HAP-1 (cell line): Measurements from ENCODE around the gene POLR3C.
"Not testable (repeated sequence)": the region's sequence is repeated elsewhere in the genome, so short reads cannot be mapped to it uniquely, and the experiment has no call there.

Source experiments
- DNase-seq, 2 experiments: peaks; one replicate each; pipeline ENCODE4 v3.0.0-alpha.2; 2016 to 2020; ENCODE audit warnings: low spot score in 2 of 2
- H3K27me3 ChIP-seq: fragments of 250-450 bp; sonication (Bioruptor Pico); 2 replicates; pipeline ENCODE4 v1.5.1; 2020; ENCODE audit warnings: low read depth, mild to moderate bottlenecking, moderate library complexity
- H3K36me3 ChIP-seq: fragments of 250-450 bp; sonication (Bioruptor Pico); replicated peaks from 2 replicates; pipeline ENCODE4 v1.5.1; 2020; ENCODE audit warnings: mild to moderate bottlenecking
- H3K4me1 ChIP-seq: fragments of 250-450 bp; sonication (Bioruptor Pico); 2 replicates; pipeline ENCODE4 v1.5.1; 2020; ENCODE audit warnings: mild to moderate bottlenecking
- H3K4me3 ChIP-seq: fragments of 250-450 bp; sonication (Bioruptor Pico); 2 replicates; pipeline ENCODE4 v1.5.1; 2020; ENCODE audit warnings: mild to moderate bottlenecking, moderate library complexity
- H3K9me3 ChIP-seq: fragments of 250-450 bp; sonication (Bioruptor Pico); 2 replicates; pipeline ENCODE4 v1.5.1; 2020; ENCODE audit warnings: mild to moderate bottlenecking, moderate library complexity
- in situ Hi-C: fragments of 300-500 bp; cut with MboI; formaldehyde crosslinking; loops from 3 replicates; pipeline ENCODE4 v1.14.3; 2020; ENCODE audit warnings: low sequenced_read_pairs, inconsistent platforms, mixed read lengths

Gene POLR3C

DNA sequence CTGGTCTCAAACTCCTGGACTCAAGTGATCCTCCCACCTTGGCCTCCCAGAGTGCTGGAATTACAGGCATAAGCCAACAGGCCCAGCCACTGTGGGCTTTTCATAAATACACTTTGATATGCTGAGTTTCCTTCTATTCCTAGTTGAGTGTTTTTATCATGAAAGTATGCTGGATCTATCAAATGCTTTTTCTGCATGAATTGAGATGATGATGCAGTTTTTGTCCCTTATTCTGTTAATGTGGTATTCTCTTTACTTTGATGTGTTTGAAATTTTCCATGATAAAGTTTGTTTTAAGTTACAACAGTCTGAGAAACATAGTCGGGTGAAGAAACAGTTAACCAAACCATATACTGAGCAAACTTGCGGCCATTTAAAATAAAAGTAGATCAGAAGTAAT is 24.2 kb upstream of the POLR3C start:
- in situ Hi-C loops, result no loop called here
- Histone ChIP-seq H3K4me1 (peaks cover 29% of the 10 kb centered on the region), H3K27me3 (no peaks in the 10 kb centered on the region), H3K9me3 (no peaks in the 10 kb centered on the region; the same call in 1 of the 2 replicates), H3K4me3 (no peak overlapping the region), H3K36me3 (no peaks in the 10 kb centered on the region)
- DNase-seq, result no peak

DNA sequence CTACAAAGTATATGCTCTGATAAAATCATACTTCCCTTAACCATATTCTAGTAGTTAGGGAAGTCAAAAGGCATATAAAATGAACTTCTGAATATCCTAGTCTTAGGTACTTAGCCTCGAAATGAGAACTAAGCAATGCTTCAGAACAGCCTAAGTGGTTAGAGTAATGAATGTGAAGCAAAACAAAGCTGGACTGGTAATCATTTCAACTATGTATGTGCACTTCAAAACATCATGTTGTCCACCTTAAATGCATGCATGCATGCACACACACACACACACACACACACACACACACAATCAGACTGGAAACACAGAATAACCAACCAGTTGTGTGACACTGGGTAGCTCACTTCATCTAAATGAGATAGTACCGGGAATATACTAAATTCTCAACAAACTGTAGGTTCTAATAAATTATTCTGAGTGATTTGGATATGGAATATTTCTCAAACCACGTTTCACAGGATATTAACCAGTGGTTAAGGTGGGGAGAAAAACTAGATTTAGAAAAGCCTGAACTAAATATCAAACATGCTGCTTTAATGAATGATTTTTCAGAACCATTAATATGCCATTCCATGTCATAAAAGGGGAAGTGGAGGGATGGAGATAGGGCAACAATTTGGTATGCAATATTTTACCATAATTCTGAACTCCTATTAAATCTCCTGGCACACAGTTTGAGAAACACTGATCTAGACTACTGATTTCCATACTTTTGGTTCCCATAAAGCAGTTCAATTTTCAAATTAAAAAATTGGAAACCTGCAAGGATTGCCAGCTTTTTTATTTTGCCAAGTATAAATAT is 19.6 kb upstream of the POLR3C start:
- DNase-seq, result no peak
- H3K9me3 ChIP-seq, result no peaks in the 10 kb centered on the region
- no peaks in the 10 kb centered on the region for H3K27me3 ChIP-seq
- no peak overlapping the region for H3K4me3 ChIP-seq
- peaks cover 35% of the 10 kb centered on the region for H3K4me1 ChIP-seq
- no peaks in the 10 kb centered on the region for H3K36me3 ChIP-seq
- in situ Hi-C loops, result no loop called here

DNA sequence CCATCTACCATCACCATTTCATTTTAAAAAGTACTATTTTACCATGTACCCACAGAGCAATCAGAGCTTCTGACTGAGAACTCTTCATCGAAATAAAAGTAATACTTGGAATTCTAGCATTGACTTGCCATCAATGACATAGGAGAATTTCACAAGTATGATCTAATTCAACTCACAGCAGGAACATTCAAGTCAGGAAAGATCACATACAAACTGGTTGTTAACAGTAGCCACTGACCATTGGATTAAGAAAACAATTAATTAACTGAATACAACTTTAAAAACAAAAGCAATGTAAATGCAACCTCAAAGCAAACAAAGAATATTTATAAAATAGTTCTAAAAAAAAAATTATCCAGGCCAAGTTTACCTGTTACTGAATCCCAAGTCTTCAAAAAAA is 18.9 kb upstream of the POLR3C start:
- no peak for DNase-seq
- in situ Hi-C loops, result no loop called here
- no peaks in the 10 kb centered on the region for H3K9me3 ChIP-seq

DNA sequence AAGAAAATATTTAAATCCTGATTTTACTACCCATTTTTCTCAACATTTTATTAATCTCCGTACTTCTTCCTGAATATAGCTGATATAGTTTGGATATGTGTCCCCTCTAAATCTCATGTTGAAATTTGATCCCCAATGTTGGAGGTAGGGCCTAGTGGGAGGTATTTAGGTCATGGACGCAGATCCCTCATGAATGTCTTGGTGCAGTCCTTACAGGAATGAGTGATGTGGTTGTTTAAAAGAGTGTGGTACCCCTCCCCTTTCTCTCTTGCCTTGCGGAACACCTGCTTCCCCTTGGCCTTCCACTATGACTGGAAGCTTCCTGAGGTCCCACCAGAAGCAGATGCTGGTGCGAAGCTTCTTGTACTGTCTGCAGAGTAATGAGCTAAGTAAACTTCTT is 17.6 kb upstream of the POLR3C start:
- peaks cover 35% of the 10 kb centered on the region for H3K4me1 ChIP-seq
- no peaks in the 10 kb centered on the region for H3K36me3 ChIP-seq
- in situ Hi-C loops, result no loop called here
- DNase-seq, result no peak
- H3K27me3 ChIP-seq, result no peaks in the 10 kb centered on the region
- H3K4me3 ChIP-seq, result no peak overlapping the region
- H3K9me3 ChIP-seq, result no peaks in the 10 kb centered on the region

More for the DNA sequence above, 18.9 kb upstream of the POLR3C start:
- Histone ChIP-seq H3K27me3 (no peaks in the 10 kb centered on the region), H3K4me3 (no peak overlapping the region), H3K36me3 (no peaks in the 10 kb centered on the region), H3K4me1 (peaks cover 35% of the 10 kb centered on the region)

DNA sequence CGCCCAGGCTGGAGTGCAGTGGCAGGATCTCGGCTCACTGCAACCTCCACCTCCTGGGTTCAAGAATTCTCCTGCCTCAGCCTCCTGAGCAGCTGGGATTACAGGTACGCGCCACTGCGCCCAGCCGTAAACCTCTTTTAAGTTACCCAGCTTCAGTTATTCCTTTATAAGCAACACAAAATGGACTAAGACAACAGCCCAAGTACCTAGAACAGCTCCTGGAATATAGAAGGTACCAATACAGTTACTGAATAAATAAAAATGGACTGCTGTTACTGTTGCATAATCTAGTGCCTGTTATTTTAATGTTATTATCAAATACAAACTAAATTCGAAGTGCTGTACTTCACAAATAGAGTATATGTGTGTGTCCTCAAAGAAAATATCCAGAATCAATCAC is 17.2 kb upstream of the POLR3C start:
- Histone ChIP-seq H3K4me3 (no peak overlapping the region), H3K36me3 (no peaks in the 10 kb centered on the region), H3K27me3 (no peaks in the 10 kb centered on the region), H3K9me3 (no peaks in the 10 kb centered on the region), H3K4me1 (peaks cover 35% of the 10 kb centered on the region)
- in situ Hi-C loops, result no loop called here
- DNase-seq, result no peak

DNA sequence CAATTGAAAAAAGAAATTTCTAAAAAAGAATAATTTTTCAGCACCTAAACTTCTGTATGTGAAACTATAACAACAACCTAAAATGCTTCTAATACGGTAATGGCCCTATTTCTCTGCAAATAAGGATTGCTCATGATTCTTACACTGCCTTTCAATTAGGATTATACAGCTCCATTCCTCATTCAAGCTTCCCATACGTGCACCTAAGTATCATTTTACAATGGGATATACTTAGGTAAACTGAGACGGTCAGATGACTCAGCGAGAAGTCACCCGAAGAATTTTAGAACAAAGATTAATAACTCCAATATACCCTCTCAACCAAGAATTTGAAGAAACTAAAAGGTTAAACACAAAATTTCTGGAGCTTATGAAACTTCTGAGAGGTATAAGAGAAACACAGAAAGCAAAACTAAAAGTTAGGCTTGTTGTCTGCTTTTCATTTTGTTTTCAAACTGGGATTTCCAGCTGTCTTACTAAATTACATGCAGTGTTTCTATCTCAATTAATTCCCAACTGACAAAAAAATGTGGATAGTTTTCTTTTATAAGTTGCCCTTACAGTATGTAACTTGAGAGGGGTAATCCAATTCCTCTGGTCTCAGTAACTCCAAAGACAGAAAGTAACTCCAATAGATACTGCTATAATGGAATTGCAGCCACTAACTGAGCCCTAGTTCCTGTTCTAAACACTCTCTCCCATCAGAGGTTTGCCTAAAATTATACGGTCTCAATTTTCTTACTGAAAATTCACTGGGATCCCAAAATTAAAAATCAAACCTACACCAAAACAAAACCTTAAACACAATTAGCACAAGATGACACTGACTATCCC is 10.8 kb upstream of the POLR3C start:
- H3K27me3 ChIP-seq, DNase-seq, H3K36me3 ChIP-seq, H3K9me3 ChIP-seq, H3K4me1 ChIP-seq, H3K4me3 ChIP-seq, in situ Hi-C loops: not testable (repeated sequence)

DNA sequence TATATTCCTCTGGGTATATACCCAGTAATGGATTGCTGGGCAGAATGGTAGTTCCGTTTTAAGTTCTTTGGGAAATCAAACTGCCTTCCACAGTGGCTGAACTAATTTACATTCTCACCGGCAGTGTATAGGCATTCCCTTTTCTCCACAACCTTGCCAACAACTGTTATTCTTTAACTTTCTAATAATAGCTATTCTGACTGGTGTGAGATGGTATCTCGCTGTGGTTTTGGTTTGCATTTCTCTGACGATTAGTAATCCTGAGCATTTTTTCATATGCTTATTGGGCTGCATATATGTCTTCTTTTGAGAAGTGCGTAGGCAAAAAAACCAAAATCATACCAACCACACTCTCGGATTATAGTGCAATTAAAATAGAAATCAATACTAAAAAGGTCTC is 5.9 kb upstream of the POLR3C start:
- not testable (repeated sequence) for H3K4me3 ChIP-seq
- peak in 1 of 2 experiments; percentile 55 for DNase-seq

DNA sequence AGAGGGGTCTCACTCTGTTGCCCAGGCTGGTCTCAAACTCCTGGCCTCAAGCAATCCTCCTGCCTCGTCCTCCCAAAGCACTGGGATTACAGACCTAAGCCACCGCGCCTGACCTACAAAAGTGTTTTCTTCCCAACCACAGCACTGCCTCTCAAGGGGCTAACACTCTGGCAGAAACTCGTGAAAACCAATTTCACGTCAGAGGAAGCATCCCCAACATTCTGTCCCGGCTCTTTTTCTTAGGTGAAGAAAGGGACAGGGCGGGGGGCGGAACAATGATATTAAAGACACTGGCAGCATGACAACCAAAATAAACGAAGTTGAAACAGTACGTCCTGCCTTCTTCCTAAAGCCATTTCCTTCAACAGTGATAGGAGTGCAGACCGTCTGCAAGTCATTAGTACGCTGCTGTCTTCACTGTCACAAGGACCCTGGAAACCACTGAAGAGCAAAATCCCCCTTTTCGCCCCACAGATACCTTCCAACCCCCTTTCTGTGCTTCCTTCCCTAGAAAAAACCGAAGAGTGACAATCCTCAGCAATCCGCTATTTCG is 1.1 kb upstream of the POLR3C start:
- H3K4me3 ChIP-seq, H3K27me3 ChIP-seq, DNase-seq, in situ Hi-C loops, H3K4me1 ChIP-seq, H3K9me3 ChIP-seq: not testable (repeated sequence)
- H3K36me3 ChIP-seq, result peaks cover 19% of the 10 kb centered on the region

More for the DNA sequence above, 5.9 kb upstream of the POLR3C start:
- H3K9me3 ChIP-seq, in situ Hi-C loops, H3K27me3 ChIP-seq, H3K36me3 ChIP-seq, H3K4me1 ChIP-seq: not testable (repeated sequence)

DNA sequence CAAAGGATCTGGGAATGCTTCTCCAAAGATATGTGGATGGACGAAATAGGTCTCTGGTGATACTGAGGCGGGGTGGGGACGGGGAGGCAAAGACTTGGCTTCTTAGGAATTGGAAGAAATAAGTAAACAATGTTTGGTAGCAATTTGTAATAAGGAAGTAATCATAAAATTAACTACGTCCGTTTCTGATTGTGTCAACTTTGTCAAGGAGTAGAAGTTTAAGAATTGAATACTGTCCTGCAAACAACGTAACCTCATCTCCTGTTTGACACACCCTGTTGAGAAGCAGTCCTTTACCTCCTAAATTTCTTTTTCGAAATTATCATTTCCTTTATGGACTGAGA is 471 bp downstream of the POLR3C start:
- peak overlapping the region; percentile 78 for H3K4me3 ChIP-seq
- H3K36me3 ChIP-seq, result peaks cover 35% of the 10 kb centered on the region
- no peaks in the 10 kb centered on the region for H3K27me3 ChIP-seq
- peaks cover 4% of the 10 kb centered on the region; the same call in 1 of the 2 replicates for H3K4me1 ChIP-seq
- no peaks in the 10 kb centered on the region for H3K9me3 ChIP-seq
- no peak for DNase-seq
- in situ Hi-C loops, result no loop called here

DNA sequence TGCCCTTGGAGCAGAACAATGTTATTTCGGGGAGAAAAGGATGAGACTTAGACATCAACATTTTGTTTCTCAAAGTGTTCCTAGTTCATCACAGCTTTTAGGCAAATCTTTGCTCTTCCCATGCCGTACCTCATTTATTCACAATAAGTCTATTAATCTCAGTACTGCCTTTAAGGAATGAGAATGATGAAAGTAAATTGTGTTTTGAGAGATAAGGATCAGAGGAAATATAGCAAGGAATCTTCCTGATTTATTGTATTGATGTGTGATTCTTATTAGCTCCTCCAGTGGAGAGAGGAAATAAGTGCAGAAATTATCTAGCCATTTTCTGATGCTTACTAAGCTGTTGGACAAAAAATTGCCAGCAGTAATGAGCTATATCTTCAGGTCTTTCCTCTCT is 2.0 kb downstream of the POLR3C start:
- Histone ChIP-seq H3K4me3 (no peak overlapping the region), H3K36me3 (peaks cover 50% of the 10 kb centered on the region)
- in situ Hi-C loops, result no loop called here

DNA sequence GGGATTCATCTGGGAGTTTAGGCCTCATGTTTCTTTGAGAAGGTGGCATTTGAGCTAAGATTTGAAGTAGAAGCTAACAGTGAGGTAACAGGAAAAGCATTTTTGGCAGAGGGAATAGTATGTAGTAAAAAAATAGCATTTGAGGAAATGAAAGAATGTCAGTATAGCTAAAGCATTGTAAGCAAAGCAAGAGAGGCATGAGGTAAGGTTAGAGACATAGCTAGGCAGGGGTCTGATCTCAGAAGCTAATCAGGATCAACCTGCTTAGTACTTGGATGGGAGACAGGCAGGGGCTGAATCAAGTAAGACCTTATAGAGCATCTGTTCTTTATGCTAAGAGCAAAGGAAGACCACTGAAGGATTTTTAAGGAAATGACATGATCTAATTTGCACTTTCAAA is 4.0 kb downstream of the POLR3C start:
- Histone ChIP-seq H3K4me3 (no peak overlapping the region), H3K9me3 (no peaks in the 10 kb centered on the region), H3K36me3 (peaks cover 65% of the 10 kb centered on the region), H3K4me1 (peaks cover 4% of the 10 kb centered on the region; the same call in 1 of the 2 replicates), H3K27me3 (no peaks in the 10 kb centered on the region)
- in situ Hi-C loops, result no loop called here
- no peak for DNase-seq

More for the DNA sequence above, 2.0 kb downstream of the POLR3C start:
- H3K9me3 ChIP-seq, result no peaks in the 10 kb centered on the region
- no peaks in the 10 kb centered on the region for H3K27me3 ChIP-seq
- peaks cover 4% of the 10 kb centered on the region; the same call in 1 of the 2 replicates for H3K4me1 ChIP-seq
- no peak for DNase-seq

DNA sequence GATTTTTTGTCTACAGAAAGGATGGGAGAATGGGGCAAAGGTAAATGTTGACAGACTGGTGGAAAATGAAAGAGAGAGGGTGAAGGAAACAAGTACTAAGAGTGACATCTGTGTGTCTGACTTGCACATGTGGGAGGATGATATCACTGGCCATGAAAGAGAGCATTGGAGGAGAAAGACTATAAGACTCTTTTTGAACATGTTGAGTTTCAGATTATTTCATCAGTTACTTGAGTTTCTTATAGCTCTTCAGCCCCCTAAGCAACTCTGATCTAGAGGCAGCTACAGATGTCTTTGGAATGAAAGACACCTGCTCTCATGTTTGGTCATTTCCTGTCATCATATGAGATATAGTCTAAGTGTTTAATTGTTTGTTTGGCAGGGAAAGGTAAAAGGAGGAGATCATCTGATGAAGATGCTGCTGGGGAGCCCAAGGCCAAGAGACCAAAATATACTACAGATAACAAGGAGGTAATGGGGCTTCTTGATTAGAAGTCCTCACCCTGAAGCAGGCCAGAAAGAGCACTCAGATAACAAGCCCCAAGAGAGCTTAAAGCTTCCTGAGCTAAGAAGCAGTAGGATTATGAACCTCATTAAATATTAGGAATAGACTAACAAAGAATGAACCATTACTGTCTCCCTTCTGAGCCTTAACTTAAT is 4.5 kb downstream of the POLR3C start:
- in situ Hi-C loops, result no loop called here
- Histone ChIP-seq H3K36me3 (peaks cover 71% of the 10 kb centered on the region), H3K4me1 (peaks cover 4% of the 10 kb centered on the region; the same call in 1 of the 2 replicates)

DNA sequence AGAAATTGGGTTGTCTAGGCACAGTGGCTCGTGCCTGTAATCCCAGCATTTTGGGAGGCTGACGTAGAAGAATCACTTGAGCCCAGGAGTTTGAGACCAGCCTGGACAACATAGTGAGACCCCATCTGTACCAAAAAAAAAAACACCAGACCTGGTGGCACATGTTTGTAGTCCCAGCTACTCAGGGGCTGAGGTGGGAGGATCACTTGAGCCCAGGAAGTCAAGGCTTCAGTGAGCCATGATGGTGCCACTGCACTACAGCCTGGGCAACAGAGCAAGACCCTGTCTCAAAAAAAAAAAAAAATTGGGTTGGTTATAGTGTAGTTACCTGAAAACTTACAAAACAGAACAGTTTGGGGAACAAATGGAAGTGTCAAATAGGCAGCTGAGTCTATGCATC is 6.8 kb downstream of the POLR3C start:
- in situ Hi-C loops, DNase-seq: not testable (repeated sequence)
- H3K36me3 ChIP-seq, result peaks cover 88% of the 10 kb centered on the region

More for the DNA sequence above, 4.5 kb downstream of the POLR3C start:
- H3K4me3 ChIP-seq, result no peak overlapping the region
- no peaks in the 10 kb centered on the region for H3K27me3 ChIP-seq
- DNase-seq, result no peak
- H3K9me3 ChIP-seq, result no peaks in the 10 kb centered on the region

More for the DNA sequence above, 6.8 kb downstream of the POLR3C start:
- not testable (repeated sequence) for H3K4me3 ChIP-seq, H3K9me3 ChIP-seq, H3K4me1 ChIP-seq, H3K27me3 ChIP-seq
